Thoracic aorta (tissue), 2 donors: ENCODE measurements around the gene NFYC. TPM values are rescaled to one million over a fixed set of nuclear protein-coding genes. Genes with fewer than 3 reads are reported as not detected.

Experiments
- ATAC-seq: fragments of 150-250 bp; one replicate; pipeline ENCODE4 v1.8.0; 2017; ENCODE audit warnings: low read depth; ENCODE audit not compliant: insufficient number of reproducible peaks, low FRiP score
- DNase-seq: peaks from one replicate; pipeline ENCODE4 v3.0.0-alpha.2; 2020; ENCODE audit warnings: low spot score
- H3K27ac ChIP-seq, 2 donors: fragments of 200-600 bp; sonication (generic); 1 replicate in 1 of 2; 2 replicates in 1 of 2; pipeline ENCODE4 v1.5.1; 2016; ENCODE audit warnings: mild to moderate bottlenecking in 2 of 2, moderate library complexity in 2 of 2
- H3K27me3 ChIP-seq: fragments of 200-600 bp; sonication (generic); replicated peaks from 2 replicates; pipeline ENCODE4 v1.6.0; 2016; ENCODE audit warnings: mild to moderate bottlenecking; ENCODE audit not compliant: insufficient read depth
- H3K36me3 ChIP-seq: fragments of 200-600 bp; sonication (generic); one replicate; pipeline ENCODE4 v1.5.1; 2016
- H3K4me1 ChIP-seq, 2 donors: fragments of 200-600 bp; sonication (generic); 1 replicate in 1 of 2; 2 replicates in 1 of 2; pipeline versions ENCODE4 v1.5.1 to v1.6.0; 2016; ENCODE audit warnings: low read depth in 2 of 2, mild to moderate bottlenecking in 1 of 2; ENCODE audit not compliant: control insufficient read depth in 1 of 2
- H3K4me3 ChIP-seq: fragments of 200-600 bp; sonication (generic); 2 replicates; pipeline ENCODE4 v1.5.1; 2016; ENCODE audit warnings: mild to moderate bottlenecking
- H3K9me3 ChIP-seq: fragments of 200-600 bp; sonication (generic); 2 replicates; pipeline ENCODE4 v1.5.1; 2016
- total RNA-seq, 2 donors: library from RNA; depleted of rRNA; stranded (reverse); fragments of >200 nt; gene quantifications; one replicate each; pipeline versions ENCODE4 v1.1.0 to v1.2.3, GENCODE V29; 2016
- TF ChIP-seq, protein P1 (sequence below): fragments of 200-600 bp; sonication (generic); IDR thresholded peaks from one replicate; pipeline ENCODE4 v1.5.1; 2019; ENCODE audit warnings: antibody characterized with exemption

The NFYC gene
- total RNA-seq, 2 donors from 2014 or later, result 38.9 to 40.6 TPM

DNA sequence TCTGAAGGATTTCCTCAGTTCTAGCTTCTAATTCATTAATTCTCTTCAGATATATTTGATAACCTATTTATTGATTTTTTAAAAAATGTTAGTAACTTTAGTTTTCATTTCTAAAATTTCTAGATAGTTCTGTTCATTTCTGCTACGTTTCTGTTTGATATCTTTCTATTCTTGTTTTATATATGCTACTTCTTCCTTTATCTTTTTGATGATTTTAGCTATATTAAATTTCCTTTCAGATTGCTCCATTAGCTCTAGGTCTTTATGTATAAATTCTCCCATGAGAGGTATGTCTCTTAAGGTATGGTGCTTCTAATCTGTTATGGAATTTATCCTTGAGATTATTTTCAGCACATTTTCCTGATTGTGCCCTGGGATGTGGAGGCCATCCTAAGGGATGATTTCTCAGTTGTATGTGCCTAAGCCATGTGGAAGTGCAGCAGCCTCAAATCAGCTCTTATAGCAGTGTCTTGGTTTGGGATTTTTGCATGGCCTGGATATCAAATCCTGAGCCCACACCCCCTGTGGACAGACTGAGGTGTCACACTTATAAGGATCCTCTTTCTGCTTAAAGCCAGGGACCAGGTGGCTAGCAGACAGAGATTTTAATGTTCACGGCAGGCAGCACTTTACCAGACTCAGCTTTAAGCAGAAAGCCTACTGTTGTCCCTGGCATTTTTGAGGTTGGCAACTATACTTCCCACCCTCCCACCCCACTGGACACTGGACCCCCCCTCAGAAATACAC, 85.9 kb downstream of the NFYC start:
- peaks cover 4 to 5% of the 10 kb centered on the region in 2 donors for H3K4me1 ChIP-seq
- no peak overlapping the region for H3K4me3 ChIP-seq
- ATAC-seq (no peak), DNase-seq (no peak)
- H3K9me3 ChIP-seq, result no peaks in the 10 kb centered on the region
- H3K36me3 ChIP-seq, result no peaks in the 10 kb centered on the region
- H3K27me3 ChIP-seq, result no peaks in the 10 kb centered on the region
- no peak overlapping the region for H3K27ac ChIP-seq
- TF ChIP-seq, protein P1, sequence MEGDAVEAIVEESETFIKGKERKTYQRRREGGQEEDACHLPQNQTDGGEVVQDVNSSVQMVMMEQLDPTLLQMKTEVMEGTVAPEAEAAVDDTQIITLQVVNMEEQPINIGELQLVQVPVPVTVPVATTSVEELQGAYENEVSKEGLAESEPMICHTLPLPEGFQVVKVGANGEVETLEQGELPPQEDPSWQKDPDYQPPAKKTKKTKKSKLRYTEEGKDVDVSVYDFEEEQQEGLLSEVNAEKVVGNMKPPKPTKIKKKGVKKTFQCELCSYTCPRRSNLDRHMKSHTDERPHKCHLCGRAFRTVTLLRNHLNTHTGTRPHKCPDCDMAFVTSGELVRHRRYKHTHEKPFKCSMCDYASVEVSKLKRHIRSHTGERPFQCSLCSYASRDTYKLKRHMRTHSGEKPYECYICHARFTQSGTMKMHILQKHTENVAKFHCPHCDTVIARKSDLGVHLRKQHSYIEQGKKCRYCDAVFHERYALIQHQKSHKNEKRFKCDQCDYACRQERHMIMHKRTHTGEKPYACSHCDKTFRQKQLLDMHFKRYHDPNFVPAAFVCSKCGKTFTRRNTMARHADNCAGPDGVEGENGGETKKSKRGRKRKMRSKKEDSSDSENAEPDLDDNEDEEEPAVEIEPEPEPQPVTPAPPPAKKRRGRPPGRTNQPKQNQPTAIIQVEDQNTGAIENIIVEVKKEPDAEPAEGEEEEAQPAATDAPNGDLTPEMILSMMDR, result no peak

DNA sequence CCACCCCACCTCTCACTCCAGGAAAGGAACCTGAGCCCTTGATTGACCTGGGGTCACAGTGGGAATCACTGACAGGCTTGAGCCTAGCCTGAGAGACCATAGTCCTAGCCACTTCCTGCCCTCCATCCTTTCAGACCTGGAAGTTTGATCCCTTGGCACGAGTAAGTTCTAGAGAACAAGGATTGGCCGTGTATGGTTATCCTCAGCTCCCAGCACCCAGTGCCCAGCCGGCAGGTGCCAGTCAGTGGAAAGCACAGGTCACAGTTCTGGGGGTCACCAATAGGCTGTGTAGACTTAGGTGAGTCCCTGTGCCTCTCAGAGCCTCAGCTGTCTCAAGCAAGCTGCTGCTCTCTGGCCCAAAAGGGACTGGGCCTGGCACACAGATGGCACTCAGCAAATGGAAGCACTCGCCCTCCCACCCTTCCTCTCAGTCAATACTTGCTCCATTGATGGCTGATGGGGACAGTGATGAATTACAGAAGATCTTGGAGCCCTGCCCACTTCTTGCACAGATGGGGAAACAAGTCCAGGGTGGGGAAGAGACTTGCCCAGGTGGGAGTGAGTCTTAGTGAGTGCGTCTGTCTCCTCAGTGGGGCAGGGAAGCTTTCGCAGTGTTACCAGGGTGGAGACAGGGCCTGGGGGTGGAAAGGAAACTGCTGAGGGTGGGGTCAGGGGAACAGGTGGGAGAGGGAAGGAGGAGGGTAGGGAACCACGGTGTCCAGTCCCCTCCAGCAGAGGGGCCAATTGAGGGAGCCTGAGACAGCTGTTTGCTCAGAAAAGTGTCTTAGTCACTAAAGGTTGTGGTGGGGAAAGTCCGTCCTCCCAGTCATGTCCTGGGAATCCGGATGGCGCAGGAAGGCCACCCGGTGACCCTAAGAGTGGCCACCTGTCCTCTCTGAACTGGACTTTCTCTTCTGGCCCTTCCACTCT, 89.4 kb downstream of the NFYC start:
- ATAC-seq (no peak), DNase-seq (no peak)
- no peaks in the 10 kb centered on the region for H3K27me3 ChIP-seq
- H3K9me3 ChIP-seq, result no peaks in the 10 kb centered on the region
- TF ChIP-seq, protein P1, result no peak
- H3K4me1 ChIP-seq, result peaks cover 16 to 32% of the 10 kb centered on the region in 2 donors
- no peak overlapping the region for H3K27ac ChIP-seq
- H3K36me3 ChIP-seq, result no peaks in the 10 kb centered on the region
- H3K4me3 ChIP-seq, result no peak overlapping the region

DNA sequence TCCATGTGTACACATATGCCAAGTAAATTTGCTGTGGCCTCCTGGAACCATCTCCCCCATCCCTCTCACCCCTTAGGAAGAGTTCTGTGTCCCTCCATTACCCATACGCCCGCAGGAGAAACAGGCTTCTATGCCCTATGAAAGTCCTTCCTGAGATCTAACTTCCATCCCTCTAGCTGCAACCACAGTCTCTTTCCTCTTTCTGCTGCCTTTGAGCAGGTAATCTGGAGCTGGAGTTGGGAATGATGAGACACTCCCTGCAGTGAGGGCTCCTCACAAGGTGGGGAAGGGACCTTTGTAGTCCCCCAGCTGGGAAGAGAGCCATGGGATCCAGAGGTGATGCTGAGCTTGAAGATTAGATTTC, 90.1 kb downstream of the NFYC start:
- no peak overlapping the region for H3K4me3 ChIP-seq
- H3K27me3 ChIP-seq, result no peaks in the 10 kb centered on the region
- H3K4me1 ChIP-seq, result peaks cover 16 to 36% of the 10 kb centered on the region in 2 donors
- DNase-seq (no peak), ATAC-seq (no peak)
- TF ChIP-seq, protein P1, result no peak
- no peaks in the 10 kb centered on the region for H3K9me3 ChIP-seq
- H3K27ac ChIP-seq, result no peak overlapping the region
- H3K36me3 ChIP-seq, result no peaks in the 10 kb centered on the region

DNA sequence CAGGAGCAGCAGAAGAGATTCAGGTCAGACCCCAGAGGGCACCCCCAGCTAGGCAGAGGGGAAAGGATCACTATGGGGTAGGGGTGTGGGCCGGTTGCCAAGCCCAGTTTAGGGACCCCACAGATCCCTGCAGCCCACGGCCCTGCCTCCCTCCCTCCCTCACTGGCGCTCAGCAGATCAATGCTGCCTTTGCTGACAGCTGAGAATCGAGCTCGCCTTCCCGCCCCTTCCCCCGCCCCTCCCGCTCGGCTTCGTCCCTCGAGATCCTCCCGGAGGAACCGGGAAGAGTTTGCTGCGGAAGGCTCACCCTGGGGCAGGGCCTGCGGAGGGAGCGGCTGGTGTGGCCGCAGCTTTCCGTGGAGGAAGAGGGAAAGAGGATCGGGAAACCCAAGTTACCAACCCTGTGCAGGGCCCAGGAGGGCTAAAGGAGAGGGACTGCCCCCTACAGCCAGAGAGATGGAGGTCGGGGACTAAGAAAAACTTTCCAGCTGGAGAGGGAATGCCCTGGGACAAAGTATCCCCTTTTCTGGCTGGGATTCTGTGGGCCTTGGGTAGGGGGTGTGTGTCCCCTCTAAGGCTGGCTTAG, 91.0 kb downstream of the NFYC start:
- Histone ChIP-seq H3K9me3 (no peaks in the 10 kb centered on the region), H3K27me3 (no peaks in the 10 kb centered on the region), H3K27ac (peak overlapping the region in 1 of 2 donors; percentile 63), H3K36me3 (no peaks in the 10 kb centered on the region), H3K4me1 (peaks cover 16 to 36% of the 10 kb centered on the region in 2 donors), H3K4me3 (peak overlapping the region; percentile 81)
- ATAC-seq, result no peak
- TF ChIP-seq, protein P1, result no peak
- DNase-seq, result no peak
